ENCODE results near the gene R3HCC1L. TPM values are rescaled to one million over a fixed set of nuclear protein-coding genes. Genes with fewer than 3 reads are reported as not detected.

R3HCC1L gene
- total RNA-seq, 2 donors from 2014 or later: 9.9 to 10.9 TPM

- H3K27ac ChIP-seq: no peak overlapping the region
These were observed 97.0 kb downstream of the R3HCC1L start for GRCh38 chr10:98231417-98231816.

GRCh38 chr10:98235846-98236245, 101.4 kb downstream of the R3HCC1L start:
- Histone ChIP-seq H3K36me3 (replicated peaks in 1 of 2; ENCODE audit: insufficient read depth in 1 of 2, low read depth in 2 of 2) (peaks cover 0 to 14% of the 10 kb centered on the region in 2 donors), H3K27ac (no peak overlapping the region), H3K27me3 (no peaks in the 10 kb centered on the region), H3K4me1 (no peaks in the 10 kb centered on the region), H3K9me3 (no peaks in the 10 kb centered on the region), H3K4me3 (no peak overlapping the region)
- TF ChIP-seq, protein P1, sequence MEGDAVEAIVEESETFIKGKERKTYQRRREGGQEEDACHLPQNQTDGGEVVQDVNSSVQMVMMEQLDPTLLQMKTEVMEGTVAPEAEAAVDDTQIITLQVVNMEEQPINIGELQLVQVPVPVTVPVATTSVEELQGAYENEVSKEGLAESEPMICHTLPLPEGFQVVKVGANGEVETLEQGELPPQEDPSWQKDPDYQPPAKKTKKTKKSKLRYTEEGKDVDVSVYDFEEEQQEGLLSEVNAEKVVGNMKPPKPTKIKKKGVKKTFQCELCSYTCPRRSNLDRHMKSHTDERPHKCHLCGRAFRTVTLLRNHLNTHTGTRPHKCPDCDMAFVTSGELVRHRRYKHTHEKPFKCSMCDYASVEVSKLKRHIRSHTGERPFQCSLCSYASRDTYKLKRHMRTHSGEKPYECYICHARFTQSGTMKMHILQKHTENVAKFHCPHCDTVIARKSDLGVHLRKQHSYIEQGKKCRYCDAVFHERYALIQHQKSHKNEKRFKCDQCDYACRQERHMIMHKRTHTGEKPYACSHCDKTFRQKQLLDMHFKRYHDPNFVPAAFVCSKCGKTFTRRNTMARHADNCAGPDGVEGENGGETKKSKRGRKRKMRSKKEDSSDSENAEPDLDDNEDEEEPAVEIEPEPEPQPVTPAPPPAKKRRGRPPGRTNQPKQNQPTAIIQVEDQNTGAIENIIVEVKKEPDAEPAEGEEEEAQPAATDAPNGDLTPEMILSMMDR (IDR thresholded peaks at IDR 0.05): no peak
- no peak for TF ChIP-seq POLR2A (IDR thresholded peaks at IDR 0.05)
- intact Hi-C loops (cut with DNase I): no loop called here
- 64 to 83% methylated on average over 5 of the region's 5 CpGs for WGBS, 2 donors
- DNase-seq (no peak), ATAC-seq (no peak)

More at GRCh38 chr10:98231417-98231816, 97.0 kb downstream of the R3HCC1L start:
- ATAC-seq (no peak), DNase-seq (no peak)
- no peaks in the 10 kb centered on the region for H3K9me3 ChIP-seq
- H3K27me3 ChIP-seq: no peaks in the 10 kb centered on the region
- no peak overlapping the region for H3K4me3 ChIP-seq
- H3K36me3 ChIP-seq (replicated peaks in 1 of 2; ENCODE audit: insufficient read depth in 1 of 2, low read depth in 2 of 2): peaks cover 0 to 3% of the 10 kb centered on the region in 2 donors
- 92 to 94% methylated on average over 4 of the region's 4 CpGs for WGBS, 2 donors
- intact Hi-C loops (cut with DNase I): no loop called here
- TF ChIP-seq, protein P1 (IDR thresholded peaks at IDR 0.05): no peak
- no peak for TF ChIP-seq POLR2A (IDR thresholded peaks at IDR 0.05)
- no peaks in the 10 kb centered on the region for H3K4me1 ChIP-seq

- H3K4me1 ChIP-seq: no peaks in the 10 kb centered on the region
- no peak overlapping the region for H3K4me3 ChIP-seq
- intact Hi-C loops (cut with DNase I): no loop called here
- ATAC-seq (no peak), DNase-seq (no peak)
- H3K27me3 ChIP-seq: no peaks in the 10 kb centered on the region
- H3K27ac ChIP-seq: no peak overlapping the region
- H3K36me3 ChIP-seq (replicated peaks in 1 of 2; ENCODE audit: insufficient read depth in 1 of 2, low read depth in 2 of 2): peaks cover 0 to 14% of the 10 kb centered on the region in 2 donors
- TF ChIP-seq, protein P1 (IDR thresholded peaks at IDR 0.05): no peak
- no peak for TF ChIP-seq POLR2A (IDR thresholded peaks at IDR 0.05)
- WGBS, 2 donors: 70 to 73% methylated on average over 5 of the region's 5 CpGs
- H3K9me3 ChIP-seq: no peaks in the 10 kb centered on the region
These were observed 102.4 kb downstream of the R3HCC1L start for GRCh38 chr10:98236862-98237261.

DNA sequence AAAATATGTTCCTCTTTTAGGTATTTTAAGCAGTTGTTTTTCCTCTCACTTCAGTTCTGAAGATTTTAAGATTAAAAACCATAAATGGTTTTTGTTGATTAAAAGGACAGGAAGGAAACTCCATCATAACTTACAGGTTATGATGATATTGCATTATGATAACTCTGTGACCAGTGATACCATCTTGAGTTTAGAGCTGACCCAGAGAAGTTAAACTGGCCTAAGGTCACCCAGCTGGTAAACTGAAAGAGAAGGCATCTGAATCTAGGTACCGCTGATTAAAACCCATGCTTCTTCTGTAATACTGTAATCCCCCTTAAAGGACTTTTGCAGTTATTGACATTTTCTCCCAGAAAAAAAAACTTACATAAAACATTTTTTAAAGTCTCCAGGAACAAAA, 103.9 kb downstream of the R3HCC1L start:
- WGBS, 2 donors: 89 to 90% methylated on average over 1 of the region's 1 CpG
- no peaks in the 10 kb centered on the region for H3K9me3 ChIP-seq
- no peak for DNase-seq
- H3K4me3 ChIP-seq: no peak overlapping the region
- intact Hi-C loops (cut with DNase I): no loop called here
- no peak for TF ChIP-seq POLR2A (IDR thresholded peaks at IDR 0.05)
- TF ChIP-seq, protein P1 (IDR thresholded peaks at IDR 0.05): no peak
- no peak overlapping the region for H3K27ac ChIP-seq
- H3K27me3 ChIP-seq: no peaks in the 10 kb centered on the region
- H3K36me3 ChIP-seq (replicated peaks in 1 of 2; ENCODE audit: insufficient read depth in 1 of 2, low read depth in 2 of 2): peaks cover 0 to 14% of the 10 kb centered on the region in 2 donors
- ATAC-seq: no peak
- H3K4me1 ChIP-seq: no peaks in the 10 kb centered on the region

- no peaks in the 10 kb centered on the region for H3K4me1 ChIP-seq
- peaks cover 0 to 18% of the 10 kb centered on the region in 2 donors for H3K36me3 ChIP-seq (replicated peaks in 1 of 2; ENCODE audit: insufficient read depth in 1 of 2, low read depth in 2 of 2)
- H3K9me3 ChIP-seq: no peaks in the 10 kb centered on the region
- no peaks in the 10 kb centered on the region for H3K27me3 ChIP-seq
- 87 to 92% methylated on average over 3 of the region's 3 CpGs for WGBS, 2 donors
- ATAC-seq (no peak), DNase-seq (no peak)
- H3K27ac ChIP-seq: no peak overlapping the region
- no peak overlapping the region for H3K4me3 ChIP-seq
- intact Hi-C loops (cut with DNase I): no loop called here
- TF ChIP-seq, protein P1 (IDR thresholded peaks at IDR 0.05): no peak
These were observed 106.1 kb downstream of the R3HCC1L start for GRCh38 chr10:98240524-98240923.

Data from body of pancreas (tissue), 4 donors.